Neuron (in vitro differentiated cells): ENCODE results near the gene LAMTOR5.

Source experiments
- H2AFZ ChIP-seq: one replicate; pipeline ENCODE4 v1.6.1; 2013; ENCODE audit warnings: low read depth, mild to moderate bottlenecking, inconsistent platforms, low read length, moderate library complexity
- H3K27me3 ChIP-seq: one replicate; pipeline ENCODE4 v1.6.1; 2013; ENCODE audit warnings: low read length; ENCODE audit not compliant: insufficient read depth
- H3K36me3 ChIP-seq: one replicate; pipeline ENCODE4 v1.6.1; 2013; ENCODE audit warnings: low read length; ENCODE audit not compliant: insufficient read depth
- H3K4me1 ChIP-seq: one replicate; pipeline ENCODE4 v1.6.1; 2013; ENCODE audit warnings: low read length; ENCODE audit not compliant: insufficient read depth
- H3K4me3 ChIP-seq: 2 replicates; pipeline ENCODE4 v1.5.1; 2013; ENCODE audit warnings: mild to moderate bottlenecking, low read length, moderate library complexity
- H3K9me3 ChIP-seq: one replicate; pipeline ENCODE4 v1.6.1; 2013; ENCODE audit warnings: low read length

Gene LAMTOR5

DNA sequence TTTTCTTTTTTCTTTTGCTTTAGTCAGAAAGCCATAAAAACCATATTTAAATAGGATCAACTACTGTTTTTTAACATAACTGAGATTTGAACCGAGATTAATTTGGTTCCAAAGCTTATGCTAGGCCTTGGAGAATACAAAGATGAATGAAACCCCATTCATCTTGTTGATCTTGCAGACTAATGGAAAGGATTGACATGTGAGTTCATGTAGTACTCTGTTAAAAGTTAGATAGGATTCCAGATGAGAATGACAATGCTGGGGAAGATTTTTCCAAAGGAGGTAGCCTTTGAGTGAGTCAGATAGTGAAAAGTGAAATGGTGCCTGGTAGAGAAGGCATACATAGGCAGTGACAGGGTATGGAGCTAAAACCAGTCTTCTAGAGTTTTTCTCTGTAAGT is 45.6 kb downstream of the LAMTOR5 start:
- Histone ChIP-seq H3K9me3 (no peaks in the 10 kb centered on the region), H3K27me3 (no peaks in the 10 kb centered on the region)

DNA sequence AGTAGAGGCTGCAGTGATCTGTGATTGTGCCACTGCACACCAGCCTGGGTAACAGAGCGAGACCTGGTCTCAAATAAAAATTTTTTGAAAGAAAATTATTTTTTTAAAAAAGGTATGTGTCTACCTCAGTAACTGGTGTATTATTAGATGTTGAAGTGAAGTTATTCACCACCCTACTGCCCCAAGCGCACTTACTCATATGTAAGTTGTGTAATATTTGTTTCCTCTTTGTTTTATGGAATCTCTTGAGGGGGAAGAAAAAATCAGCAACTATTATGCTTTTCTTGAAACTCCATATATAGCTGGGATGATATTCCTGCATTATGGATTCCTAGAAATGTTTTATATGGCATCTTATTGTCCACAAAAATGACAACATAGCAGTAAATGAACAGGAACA is 47.1 kb downstream of the LAMTOR5 start:
- peaks cover 9% of the 10 kb centered on the region for H3K4me1 ChIP-seq
- H3K4me3 ChIP-seq = no peak overlapping the region
- no peaks in the 10 kb centered on the region for H3K9me3 ChIP-seq
- H3K36me3 ChIP-seq = peaks cover 45% of the 10 kb centered on the region
- H3K27me3 ChIP-seq = no peaks in the 10 kb centered on the region
- H2AFZ ChIP-seq = no peak overlapping the region

More for the DNA sequence above, 45.6 kb downstream of the LAMTOR5 start:
- peaks cover 40% of the 10 kb centered on the region for H3K36me3 ChIP-seq
- no peaks in the 10 kb centered on the region for H3K4me1 ChIP-seq
- H3K4me3 ChIP-seq = no peak overlapping the region
- H2AFZ ChIP-seq = no peak overlapping the region

DNA sequence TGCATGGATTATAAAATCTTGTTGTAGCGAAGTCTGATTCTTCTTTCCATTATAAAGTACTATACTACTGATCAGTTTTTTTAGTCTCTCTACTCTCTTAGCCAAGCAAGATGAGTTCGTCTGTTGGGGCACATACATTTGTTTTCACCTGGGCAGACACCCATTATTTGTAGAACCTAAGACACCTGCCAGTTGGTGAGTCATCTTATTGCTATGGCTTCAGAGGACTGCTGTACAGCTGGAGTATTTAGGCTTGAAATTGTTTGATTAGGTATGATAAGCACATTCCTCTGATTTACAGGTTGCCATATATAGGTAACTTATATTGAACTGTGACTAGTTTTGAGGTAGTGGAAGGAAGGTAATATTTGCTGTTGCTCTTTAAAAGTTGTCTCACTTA is 51.1 kb downstream of the LAMTOR5 start:
- Histone ChIP-seq H3K9me3 (no peaks in the 10 kb centered on the region), H3K36me3 (peaks cover 39% of the 10 kb centered on the region), H3K4me1 (peaks cover 11% of the 10 kb centered on the region), H3K4me3 (no peak overlapping the region), H3K27me3 (no peaks in the 10 kb centered on the region), H2AFZ (no peak overlapping the region)

DNA sequence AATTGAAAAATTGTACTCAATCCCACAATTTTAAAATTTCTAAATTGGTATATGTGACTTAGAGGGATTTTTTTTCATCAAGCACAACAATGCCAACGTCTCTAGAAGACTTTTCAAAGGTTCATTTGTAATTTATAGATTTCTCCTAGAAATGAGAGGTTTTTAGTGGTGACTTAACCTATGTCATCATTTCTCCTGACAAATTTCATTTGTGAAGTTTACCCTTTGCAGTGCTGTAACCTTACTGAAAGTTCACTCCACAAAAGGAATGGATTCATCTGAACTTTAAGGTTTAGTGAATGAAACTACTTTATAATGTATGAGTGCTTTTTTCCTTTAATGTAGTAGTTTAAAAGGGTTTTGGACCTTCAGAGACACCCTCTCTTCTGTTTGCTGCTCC is 52.2 kb downstream of the LAMTOR5 start:
- H3K36me3 ChIP-seq = peaks cover 43% of the 10 kb centered on the region
- H3K4me3 ChIP-seq = no peak overlapping the region
- no peak overlapping the region for H2AFZ ChIP-seq
- H3K9me3 ChIP-seq = no peaks in the 10 kb centered on the region
- H3K27me3 ChIP-seq = no peaks in the 10 kb centered on the region
- peaks cover 21% of the 10 kb centered on the region for H3K4me1 ChIP-seq
